Measurements from ENCODE around the gene SOD1. TPM values are rescaled to one million over a fixed set of nuclear protein-coding genes. Genes with fewer than 3 reads are reported as not detected.

SOD1 gene
- total and polyA plus RNA-seq, 2 of the 13 experiments (the other 11 are each of a cell fraction or from before 2014, with no cell fraction given) = 317 to 537 TPM

GRCh38 chr21:31659536-31660258, at the start of gene SOD1 (continued):
- no peak for TF ChIP-seq SMC3 (IDR thresholded peaks at IDR 0.05; ENCODE audit: low read length)
- peak; percentile 73; the same call in 1 of the 2 replicates for TF ChIP-seq ZNF674 (CRISPR knock-in tag; IDR thresholded peaks at IDR 0.05; ENCODE audit: low read depth)
- TF ChIP-seq FOXK2 (IDR thresholded peaks at IDR 0.05) = no peak
- TF ChIP-seq, protein P1, sequence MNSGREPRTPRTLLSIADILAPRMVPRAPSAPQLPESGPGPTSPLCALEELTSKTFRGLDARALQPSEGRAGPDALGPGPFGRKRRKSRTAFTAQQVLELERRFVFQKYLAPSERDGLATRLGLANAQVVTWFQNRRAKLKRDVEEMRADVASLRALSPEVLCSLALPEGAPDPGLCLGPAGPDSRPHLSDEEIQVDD (CRISPR knock-in tag; IDR thresholded peaks at IDR 0.05; ENCODE audit: borderline replicate concordance) = no peak; the same call in 1 of the 2 replicates
- TF ChIP-seq LCORL (IDR thresholded peaks at IDR 0.05) = no peak
- no peak for TF ChIP-seq LCORL (CRISPR knock-in tag; IDR thresholded peaks at IDR 0.05)
- TF ChIP-seq DNMT1 (CRISPR knock-in tag; IDR thresholded peaks at IDR 0.05) = peak; percentile 88; the same call in 1 of the 2 replicates
- TF ChIP-seq ZNF766 (CRISPR knock-in tag; IDR thresholded peaks at IDR 0.05; ENCODE audit: borderline replicate concordance) = no peak; the same call in 1 of the 2 replicates
- peak; percentile 81; the same call in 1 of the 2 replicates for TF ChIP-seq ZNF891 (CRISPR knock-in tag; IDR thresholded peaks at IDR 0.05)
- TF ChIP-seq, protein P2, sequence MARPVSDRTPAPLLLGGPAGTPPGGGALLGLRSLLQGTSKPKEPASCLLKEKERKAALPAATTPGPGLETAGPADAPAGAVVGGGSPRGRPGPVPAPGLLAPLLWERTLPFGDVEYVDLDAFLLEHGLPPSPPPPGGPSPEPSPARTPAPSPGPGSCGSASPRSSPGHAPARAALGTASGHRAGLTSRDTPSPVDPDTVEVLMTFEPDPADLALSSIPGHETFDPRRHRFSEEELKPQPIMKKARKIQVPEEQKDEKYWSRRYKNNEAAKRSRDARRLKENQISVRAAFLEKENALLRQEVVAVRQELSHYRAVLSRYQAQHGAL (CRISPR knock-in tag; IDR thresholded peaks at IDR 0.05; ENCODE audit: not compliant biosample characterization) = no peak
- peak; percentile 66; the same call in 1 of the 2 replicates for TF ChIP-seq TEF (CRISPR knock-in tag; IDR thresholded peaks at IDR 0.05)
- TF ChIP-seq ZNF431 (CRISPR knock-in tag; IDR thresholded peaks at IDR 0.05; ENCODE audit: borderline replicate concordance, low read depth) = peak; percentile 37; the same call in 1 of the 2 replicates
- no peak for TF ChIP-seq ONECUT2 (CRISPR knock-in tag; IDR thresholded peaks at IDR 0.05)
- TF ChIP-seq ZBTB7A (CRISPR knock-in tag; IDR thresholded peaks at IDR 0.05) = peak; percentile 62; the same call in 1 of the 2 replicates
- TF ChIP-seq ZNF724P (CRISPR knock-in tag; IDR thresholded peaks at IDR 0.05; ENCODE audit: borderline replicate concordance) = 0 out of 2 replicates have a peak, but pooled peaks have one; percentile 75
- no peak for TF ChIP-seq THAP9 (CRISPR knock-in tag; IDR thresholded peaks at IDR 0.05; ENCODE audit: borderline replicate concordance)
- TF ChIP-seq IKZF4 (CRISPR knock-in tag; IDR thresholded peaks at IDR 0.05; ENCODE audit: borderline replicate concordance, low read depth, not compliant biosample characterization) = peak; percentile 48
- TF ChIP-seq SRSF4 (IDR thresholded peaks at IDR 0.05; ENCODE audit: low read depth, low read length, poor library complexity, severe bottlenecking) = no peak
- no peak for TF ChIP-seq RFX1 (IDR thresholded peaks at IDR 0.05)
- peak; percentile 95 for TF ChIP-seq ZNF446 (CRISPR knock-in tag; IDR thresholded peaks at IDR 0.05)
- TF ChIP-seq ZNF704 (CRISPR knock-in tag; IDR thresholded peaks at IDR 0.05; ENCODE audit: borderline replicate concordance) = peak; percentile 63
- peak; percentile 62; the same call in 1 of the 2 replicates for TF ChIP-seq ZNF761 (CRISPR knock-in tag; conservative IDR thresholded peaks at IDR 0.05)
- TF ChIP-seq AKAP8 (CRISPR knock-in tag; IDR thresholded peaks at IDR 0.05) = 0 out of 2 replicates have a peak, but pooled peaks have one; percentile 60
- peak; percentile 78 for TF ChIP-seq ZNF264 (CRISPR knock-in tag; IDR thresholded peaks at IDR 0.05)
- TF ChIP-seq ZKSCAN8 (CRISPR knock-in tag; IDR thresholded peaks at IDR 0.05; ENCODE audit: borderline replicate concordance) = no peak
